Astrocyte (in vitro differentiated cells and primary cell): ENCODE results near the gene GNB2.

Experiments
- EZH2 ChIP-seq: IDR thresholded peaks from 2 replicates; pipeline ENCODE4 v1.6.1; 2012; ENCODE audit warnings: mild to moderate bottlenecking, low read length, inconsistent platforms; ENCODE audit not compliant: insufficient read depth
- TF ChIP-seq, protein P1 (sequence below): IDR thresholded peaks from 2 replicates; pipeline ENCODE4 v1.5.1; 2011; ENCODE audit warnings: low read depth, mild to moderate bottlenecking, inconsistent platforms, low read length, moderate library complexity; ENCODE audit not compliant: insufficient read depth

DNA sequence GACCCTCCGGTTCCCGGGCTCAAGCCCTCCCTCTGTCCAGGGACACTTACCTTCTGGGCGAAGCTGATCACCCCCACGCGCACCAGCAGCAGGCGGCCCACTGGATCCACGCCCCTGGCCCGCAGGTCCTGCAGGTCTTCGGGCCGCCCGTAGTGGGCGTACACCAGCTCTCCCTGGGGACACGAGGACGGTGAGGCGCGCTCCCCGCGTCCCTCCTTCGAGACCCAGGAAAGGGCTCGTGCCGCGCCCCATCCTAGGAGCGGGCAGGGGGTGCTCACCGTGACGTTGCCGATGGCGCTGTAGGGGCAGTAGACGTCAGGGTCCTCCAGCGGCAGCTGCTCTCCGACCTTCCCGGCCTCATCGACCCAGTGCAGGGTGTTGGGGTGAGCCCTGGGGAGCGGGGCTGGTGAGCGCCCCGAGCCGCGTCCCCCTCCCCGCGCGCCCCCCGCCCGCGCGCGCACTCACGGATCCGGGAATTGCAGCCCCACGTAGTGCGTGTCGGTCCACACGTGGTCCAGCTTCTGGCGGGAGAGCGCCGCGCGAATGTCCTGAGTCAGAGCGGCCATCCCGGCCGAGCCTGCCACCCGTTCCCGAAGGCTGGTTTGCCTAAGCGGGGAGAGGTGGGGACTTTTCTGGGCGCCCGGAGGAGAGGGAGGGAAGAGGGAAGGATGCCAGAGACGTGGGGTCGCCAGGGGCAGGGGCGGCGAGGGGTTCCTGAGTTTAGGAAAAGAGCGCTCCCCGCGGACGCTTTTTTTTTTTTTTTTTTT, 40.4 kb upstream of the GNB2 start:
- TF ChIP-seq, protein P1, sequence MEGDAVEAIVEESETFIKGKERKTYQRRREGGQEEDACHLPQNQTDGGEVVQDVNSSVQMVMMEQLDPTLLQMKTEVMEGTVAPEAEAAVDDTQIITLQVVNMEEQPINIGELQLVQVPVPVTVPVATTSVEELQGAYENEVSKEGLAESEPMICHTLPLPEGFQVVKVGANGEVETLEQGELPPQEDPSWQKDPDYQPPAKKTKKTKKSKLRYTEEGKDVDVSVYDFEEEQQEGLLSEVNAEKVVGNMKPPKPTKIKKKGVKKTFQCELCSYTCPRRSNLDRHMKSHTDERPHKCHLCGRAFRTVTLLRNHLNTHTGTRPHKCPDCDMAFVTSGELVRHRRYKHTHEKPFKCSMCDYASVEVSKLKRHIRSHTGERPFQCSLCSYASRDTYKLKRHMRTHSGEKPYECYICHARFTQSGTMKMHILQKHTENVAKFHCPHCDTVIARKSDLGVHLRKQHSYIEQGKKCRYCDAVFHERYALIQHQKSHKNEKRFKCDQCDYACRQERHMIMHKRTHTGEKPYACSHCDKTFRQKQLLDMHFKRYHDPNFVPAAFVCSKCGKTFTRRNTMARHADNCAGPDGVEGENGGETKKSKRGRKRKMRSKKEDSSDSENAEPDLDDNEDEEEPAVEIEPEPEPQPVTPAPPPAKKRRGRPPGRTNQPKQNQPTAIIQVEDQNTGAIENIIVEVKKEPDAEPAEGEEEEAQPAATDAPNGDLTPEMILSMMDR, result no peak
- peak; percentile 93 for TF ChIP-seq EZH2
